GM10266 (cell line): ENCODE data around the gene MDFIC2.

Experiments
- DNase-seq: peaks from one replicate; pipeline ENCODE4 v3.0.0; 2012; ENCODE audit errors: extremely low spot score
- TF ChIP-seq, protein P1 (sequence below): IDR thresholded peaks from 2 replicates; pipeline ENCODE4 v1.5.1; 2012; ENCODE audit warnings: mild to moderate bottlenecking, low read depth; ENCODE audit not compliant: control insufficient read depth, insufficient read depth; ENCODE audit errors: missing control alignments

The MDFIC2 gene

DNA sequence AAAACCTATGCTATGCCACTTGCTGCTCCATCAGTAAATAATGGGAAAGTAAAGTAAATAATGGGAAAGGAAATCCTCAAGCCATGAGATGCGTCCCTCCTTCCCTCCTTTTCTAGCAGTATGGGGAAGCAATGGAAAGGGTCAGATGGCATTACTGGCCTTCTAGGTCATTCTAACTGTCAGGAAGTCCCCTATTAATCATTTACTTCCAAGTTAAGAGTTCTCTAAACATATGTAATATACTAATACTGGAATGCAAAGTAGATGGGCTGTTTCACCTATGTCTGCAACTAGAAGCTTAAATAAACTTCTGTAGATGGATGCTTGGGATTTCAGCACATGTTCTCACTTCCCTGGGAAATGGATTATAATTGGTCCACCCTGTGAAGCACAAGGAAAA lies 55.9 kb downstream of the MDFIC2 start:
- TF ChIP-seq, protein P1, sequence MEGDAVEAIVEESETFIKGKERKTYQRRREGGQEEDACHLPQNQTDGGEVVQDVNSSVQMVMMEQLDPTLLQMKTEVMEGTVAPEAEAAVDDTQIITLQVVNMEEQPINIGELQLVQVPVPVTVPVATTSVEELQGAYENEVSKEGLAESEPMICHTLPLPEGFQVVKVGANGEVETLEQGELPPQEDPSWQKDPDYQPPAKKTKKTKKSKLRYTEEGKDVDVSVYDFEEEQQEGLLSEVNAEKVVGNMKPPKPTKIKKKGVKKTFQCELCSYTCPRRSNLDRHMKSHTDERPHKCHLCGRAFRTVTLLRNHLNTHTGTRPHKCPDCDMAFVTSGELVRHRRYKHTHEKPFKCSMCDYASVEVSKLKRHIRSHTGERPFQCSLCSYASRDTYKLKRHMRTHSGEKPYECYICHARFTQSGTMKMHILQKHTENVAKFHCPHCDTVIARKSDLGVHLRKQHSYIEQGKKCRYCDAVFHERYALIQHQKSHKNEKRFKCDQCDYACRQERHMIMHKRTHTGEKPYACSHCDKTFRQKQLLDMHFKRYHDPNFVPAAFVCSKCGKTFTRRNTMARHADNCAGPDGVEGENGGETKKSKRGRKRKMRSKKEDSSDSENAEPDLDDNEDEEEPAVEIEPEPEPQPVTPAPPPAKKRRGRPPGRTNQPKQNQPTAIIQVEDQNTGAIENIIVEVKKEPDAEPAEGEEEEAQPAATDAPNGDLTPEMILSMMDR = no peak
- DNase-seq = no peak

DNA sequence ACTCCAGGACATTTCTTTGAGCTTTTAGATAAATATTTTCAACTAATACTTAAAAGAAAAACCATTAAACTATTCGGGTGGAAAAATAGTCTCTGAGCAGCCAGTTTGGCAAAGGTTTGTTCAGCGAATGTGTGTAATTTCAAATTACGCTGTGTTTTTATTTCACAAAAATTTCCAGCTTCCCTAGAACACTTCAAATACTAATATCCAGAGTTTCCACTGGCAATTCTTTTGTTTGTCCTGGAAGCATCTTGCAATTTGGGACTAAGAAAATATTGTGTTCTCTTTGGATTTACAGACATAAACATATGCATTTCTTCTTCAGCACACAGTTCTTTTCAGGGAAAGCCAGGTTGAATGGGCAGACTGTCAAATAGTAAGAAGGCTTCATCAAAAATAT lies 61.9 kb downstream of the MDFIC2 start:
- no peak for DNase-seq
- TF ChIP-seq, protein P1 = no peak

DNA sequence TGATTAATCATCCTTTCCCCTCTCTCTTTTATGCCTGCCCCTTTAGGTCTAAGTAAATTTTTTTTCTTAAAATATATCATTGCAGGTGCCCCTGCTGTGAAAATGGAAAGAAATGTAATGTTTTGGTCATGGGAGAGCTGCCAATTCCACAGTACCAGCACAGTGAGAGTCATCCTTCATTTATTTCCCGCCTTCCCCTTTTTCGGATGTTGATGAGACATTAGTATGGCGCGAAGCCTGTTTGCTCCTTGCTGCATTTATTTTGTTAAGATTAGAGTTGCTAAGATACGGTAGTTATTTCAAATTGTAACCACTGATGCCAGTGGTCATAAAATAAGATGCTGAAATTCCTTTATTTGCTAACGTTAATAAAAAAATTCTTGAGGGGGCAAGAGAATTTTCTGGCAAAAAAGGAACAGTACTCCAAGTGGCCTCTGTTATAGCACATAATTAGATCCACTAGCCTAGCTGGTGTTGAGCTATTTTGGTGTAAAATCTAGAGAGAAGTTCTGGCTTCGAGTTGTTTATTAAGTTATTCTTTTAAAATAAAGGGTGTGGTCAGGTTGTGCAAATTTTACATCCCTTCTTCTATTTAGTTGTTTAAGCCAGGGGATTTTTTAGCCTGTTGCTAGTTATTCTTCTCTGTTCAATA lies 62.8 kb downstream of the MDFIC2 start:
- DNase-seq = no peak

DNA sequence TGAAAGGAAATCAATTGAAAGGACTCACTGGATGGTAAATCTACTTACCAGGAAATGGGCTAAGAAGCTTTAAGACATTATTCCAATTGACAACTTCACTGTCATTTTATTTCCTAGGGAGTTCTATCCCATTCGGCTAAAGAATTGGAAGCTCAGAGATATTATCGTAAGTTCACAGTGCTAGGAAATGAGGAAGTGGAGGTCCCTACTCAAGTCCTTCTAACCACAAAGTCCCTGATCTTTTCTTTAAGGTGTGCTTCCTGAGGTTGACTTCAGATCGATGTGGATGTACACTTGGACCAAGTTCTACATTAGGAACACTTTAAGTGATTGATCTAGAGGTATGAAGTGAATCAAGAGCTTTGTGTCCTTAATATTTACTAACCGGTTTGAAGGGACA lies 63.6 kb downstream of the MDFIC2 start:
- TF ChIP-seq, protein P1 = no peak
- DNase-seq = no peak

More for the DNA sequence above, 62.8 kb downstream of the MDFIC2 start:
- TF ChIP-seq, protein P1 = no peak

DNA sequence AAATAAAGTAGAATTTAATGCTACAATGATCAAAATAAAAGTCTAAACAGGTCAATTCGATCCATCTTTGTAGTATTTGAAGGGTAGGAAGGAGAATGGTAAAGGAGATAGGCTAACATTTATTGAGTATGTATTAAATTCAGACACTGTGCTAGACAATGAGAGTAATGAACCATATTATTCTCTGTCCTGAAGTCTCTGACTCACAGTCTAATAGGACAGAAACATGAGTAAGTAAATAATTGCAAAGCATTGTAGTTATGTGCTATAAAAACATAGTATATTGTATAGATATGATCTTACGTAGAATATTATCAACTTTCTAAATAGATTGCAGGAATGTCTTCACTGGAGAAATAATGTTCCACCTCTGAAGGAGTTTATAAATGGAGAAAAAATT lies 64.5 kb downstream of the MDFIC2 start:
- TF ChIP-seq, protein P1 = no peak
- no peak for DNase-seq

DNA sequence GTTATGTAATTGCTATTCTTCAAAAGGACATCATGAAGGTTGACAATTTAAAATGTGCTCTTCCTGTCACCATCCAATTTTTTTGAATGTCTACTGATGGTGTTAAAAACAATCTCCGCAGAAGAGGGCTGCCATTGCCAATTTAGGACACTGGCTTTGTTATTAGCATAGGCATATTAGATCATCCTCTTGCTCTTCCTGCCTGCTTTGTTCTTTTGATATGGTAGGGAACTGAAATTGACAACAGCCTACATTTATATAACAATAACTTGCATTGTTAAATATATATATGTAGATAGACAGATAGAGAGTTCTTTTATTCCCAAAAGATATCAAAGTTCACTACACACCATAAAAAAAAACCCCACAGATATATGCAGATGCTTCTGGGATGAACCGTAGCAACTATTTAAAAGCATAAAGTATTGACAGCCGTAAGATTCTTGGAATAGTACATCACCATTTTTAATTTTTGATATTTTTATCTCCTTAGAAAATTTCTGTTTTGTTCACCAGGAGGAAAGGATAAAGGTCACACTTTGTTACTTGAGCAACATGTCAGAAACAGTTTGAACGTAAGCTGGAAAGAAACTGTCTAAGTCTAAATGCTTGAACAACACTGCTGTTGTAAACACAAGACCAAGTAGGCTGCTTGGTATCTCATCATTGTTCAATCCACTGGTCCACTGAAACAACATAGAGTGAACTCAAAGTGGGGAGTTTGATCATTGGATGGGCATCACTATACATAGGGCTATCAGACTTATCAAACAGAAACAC lies 66.5 kb downstream of the MDFIC2 start:
- TF ChIP-seq, protein P1 = no peak

DNA sequence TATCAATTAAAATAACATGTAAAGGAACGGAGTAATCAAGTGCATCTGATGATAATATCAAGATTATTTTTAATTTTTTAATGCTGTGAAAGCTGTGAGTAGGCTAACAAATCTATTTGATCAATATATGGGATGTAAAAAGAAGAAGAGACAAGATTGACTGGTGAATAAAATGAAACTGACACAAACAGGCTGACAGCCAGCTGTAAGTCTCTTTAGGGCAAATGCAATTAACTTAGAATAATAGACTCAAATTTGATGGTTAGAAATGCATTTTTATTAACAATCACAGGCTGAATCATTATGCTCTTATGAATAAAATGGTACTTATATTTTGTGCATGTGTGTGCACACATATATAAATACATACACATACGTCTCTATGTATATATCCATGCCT lies 68.0 kb downstream of the MDFIC2 start:
- DNase-seq = no peak
- TF ChIP-seq, protein P1 = no peak

More for the DNA sequence above, 66.5 kb downstream of the MDFIC2 start:
- DNase-seq = no peak
